CD4-positive, alpha-beta T cell (primary cell): ENCODE results near the gene SENP6. TPM values are rescaled to one million over a fixed set of nuclear protein-coding genes. Genes with fewer than 3 reads are reported as not detected.

ENCODE experiments used
- ATAC-seq: fragments of 200-7000 bp; cut with Tn5 transposase; one replicate; pipeline ENCODE4 v1.10.0; 2022; ENCODE audit warnings: mild to moderate bottlenecking; ENCODE audit not compliant: poor library complexity
- CTCF ChIA-PET: fragments of 350-600 bp; sonication (Branson Sonifier 250); formaldehyde crosslinking; loops from one replicate; lab custom pipeline; 2021; ENCODE audit warnings: antibody characterized with exemption, inconsistent platforms; lab: Charles Lee
- POLR2A ChIA-PET: fragments of 350-600 bp; sonication (Branson Sonifier 250); formaldehyde crosslinking; loops from one replicate; lab custom pipeline; 2021; ENCODE audit warnings: antibody characterized with exemption, inconsistent platforms; lab: Charles Lee
- DNase-seq, 14 experiments: peaks; one replicate each; pipeline ENCODE4 v3.0.0-alpha.2; 2013 to 2020; ENCODE audit warnings: mixed read lengths in 2 of 14
- H3K27ac ChIP-seq, 2 donors: one replicate each; pipeline versions ENCODE4 v1.5.1 to v1.7.0; 2013; ENCODE audit warnings: low read length in 2 of 2, low read depth in 1 of 2, mild to moderate bottlenecking in 1 of 2
- H3K27me3 ChIP-seq, 2 experiments: 1 replicate in 1 of 2; 2 replicates in 1 of 2; pipeline versions ENCODE4 v1.6.1 to v1.7.0; 2013; ENCODE audit warnings: low read length in 2 of 2, control low read depth in 1 of 2, mild to moderate bottlenecking in 1 of 2, moderate library complexity in 1 of 2; ENCODE audit not compliant: insufficient read depth in 2 of 2, control insufficient read depth in 1 of 2
- H3K36me3 ChIP-seq: one replicate; pipeline ENCODE4 v1.6.1; 2013; ENCODE audit warnings: low read length, control low read depth; ENCODE audit not compliant: insufficient read depth
- H3K4me1 ChIP-seq: one replicate; pipeline ENCODE4 v1.6.1; 2013; ENCODE audit warnings: low read length, control low read depth; ENCODE audit not compliant: insufficient read depth
- H3K4me3 ChIP-seq: one replicate; pipeline ENCODE4 v1.5.1; 2013; ENCODE audit warnings: mild to moderate bottlenecking, low read length, moderate library complexity
- H3K9me3 ChIP-seq, 2 experiments: 1 replicate in 1 of 2; 2 replicates in 1 of 2; pipeline versions ENCODE4 v1.6.1 to v1.7.0; 2013; ENCODE audit warnings: low read length in 2 of 2, mild to moderate bottlenecking in 2 of 2, control low read depth in 1 of 2, moderate library complexity in 1 of 2; ENCODE audit not compliant: control insufficient read depth in 1 of 2, insufficient read depth in 1 of 2
- H3K27ac Mint-ChIP-seq: one replicate; pipeline ENCODE4 v1.8.0; 2020; ENCODE audit warnings: mixed read lengths
- H3K27me3 Mint-ChIP-seq: one replicate; pipeline ENCODE4 v1.8.0; 2021; ENCODE audit warnings: mixed read lengths
- H3K36me3 Mint-ChIP-seq: one replicate; pipeline ENCODE4 v1.8.0; 2021; ENCODE audit warnings: low read depth, mixed read lengths
- H3K4me1 Mint-ChIP-seq: one replicate; pipeline ENCODE4 v1.8.0; 2021; ENCODE audit warnings: low read depth, mixed read lengths
- H3K4me3 Mint-ChIP-seq: one replicate; pipeline ENCODE4 v1.8.0; 2020; ENCODE audit warnings: mild to moderate bottlenecking, mixed read lengths
- H3K9me3 Mint-ChIP-seq: one replicate; pipeline ENCODE4 v1.8.0; 2020; ENCODE audit warnings: mixed read lengths
- intact Hi-C, 2 experiments: fragments of 100-400 bp; cut with DNase I in 1 of 2; cut with micrococcal nuclease in 1 of 2; formaldehyde crosslinking; loops; one replicate each; pipeline versions ENCODE4 v1.15.1 to v1.9.0; 2023 to 2025; cut with DNase I, micrococcal nuclease
- total RNA-seq, 174 experiments: library from RNA in 2 of 174; stranded (reverse) in 2 of 174; gene quantifications; one replicate each; pipeline ENCODE4 v1.2.3 and lab custom pipeline; 2021 to 2026
- TF ChIP-seq, protein P1 (sequence below): fragments of 200-600 bp; IDR thresholded peaks from one replicate; pipeline ENCODE4 v1.8.0; 2022; ENCODE audit warnings: antibody characterized with exemption, mild to moderate bottlenecking

SENP6 gene
- total RNA-seq, 2 experiments from 2014 or later, result 82.0 to 94.8 TPM

DNA sequence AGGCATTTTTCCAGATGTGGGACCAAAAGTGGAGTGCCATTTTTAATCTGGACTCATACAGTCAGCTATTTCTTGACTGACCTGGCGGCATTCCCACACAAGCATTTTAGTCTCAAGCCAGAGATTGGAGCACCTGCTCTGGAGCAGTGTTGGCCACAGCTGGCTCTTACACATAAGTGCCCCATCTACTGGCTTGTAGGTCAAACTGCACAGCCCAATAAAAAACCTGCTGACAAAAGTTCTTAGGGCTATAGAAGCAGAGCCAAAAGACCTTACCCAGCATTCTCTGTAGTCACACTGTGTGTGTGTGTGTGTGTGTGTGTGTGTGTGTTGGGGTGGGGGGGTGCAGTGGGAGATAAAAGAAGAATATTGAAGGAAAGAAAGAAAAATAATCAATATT, 38.6 kb upstream of the SENP6 start:
- ChIA-PET CTCF (no interaction called here), POLR2A (no interaction called here)
- DNase-seq (peak in 3 of 14 experiments; percentile 18 to 38 (median 23)), ATAC-seq (no peak)
- TF ChIP-seq, protein P1, sequence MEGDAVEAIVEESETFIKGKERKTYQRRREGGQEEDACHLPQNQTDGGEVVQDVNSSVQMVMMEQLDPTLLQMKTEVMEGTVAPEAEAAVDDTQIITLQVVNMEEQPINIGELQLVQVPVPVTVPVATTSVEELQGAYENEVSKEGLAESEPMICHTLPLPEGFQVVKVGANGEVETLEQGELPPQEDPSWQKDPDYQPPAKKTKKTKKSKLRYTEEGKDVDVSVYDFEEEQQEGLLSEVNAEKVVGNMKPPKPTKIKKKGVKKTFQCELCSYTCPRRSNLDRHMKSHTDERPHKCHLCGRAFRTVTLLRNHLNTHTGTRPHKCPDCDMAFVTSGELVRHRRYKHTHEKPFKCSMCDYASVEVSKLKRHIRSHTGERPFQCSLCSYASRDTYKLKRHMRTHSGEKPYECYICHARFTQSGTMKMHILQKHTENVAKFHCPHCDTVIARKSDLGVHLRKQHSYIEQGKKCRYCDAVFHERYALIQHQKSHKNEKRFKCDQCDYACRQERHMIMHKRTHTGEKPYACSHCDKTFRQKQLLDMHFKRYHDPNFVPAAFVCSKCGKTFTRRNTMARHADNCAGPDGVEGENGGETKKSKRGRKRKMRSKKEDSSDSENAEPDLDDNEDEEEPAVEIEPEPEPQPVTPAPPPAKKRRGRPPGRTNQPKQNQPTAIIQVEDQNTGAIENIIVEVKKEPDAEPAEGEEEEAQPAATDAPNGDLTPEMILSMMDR, result no peak
- Histone ChIP-seq H3K4me1 (no peaks in the 10 kb centered on the region), H3K4me3 (no peak overlapping the region), H3K9me3 (peaks cover 8 to 10% of the 10 kb centered on the region in 2 experiments), H3K27me3 (peaks cover 7 to 18% of the 10 kb centered on the region in 2 experiments), H3K27ac (no peak overlapping the region), H3K36me3 (no peaks in the 10 kb centered on the region)
- Mint-ChIP-seq H3K9me3 (peaks cover 14% of the 10 kb centered on the region), H3K27ac (no peak overlapping the region), H3K36me3 (no peaks in the 10 kb centered on the region), H3K27me3 (peaks cover 59% of the 10 kb centered on the region), H3K4me3 (no peak overlapping the region), H3K4me1 (no peaks in the 10 kb centered on the region)
- intact Hi-C loops, result no loop called here

DNA sequence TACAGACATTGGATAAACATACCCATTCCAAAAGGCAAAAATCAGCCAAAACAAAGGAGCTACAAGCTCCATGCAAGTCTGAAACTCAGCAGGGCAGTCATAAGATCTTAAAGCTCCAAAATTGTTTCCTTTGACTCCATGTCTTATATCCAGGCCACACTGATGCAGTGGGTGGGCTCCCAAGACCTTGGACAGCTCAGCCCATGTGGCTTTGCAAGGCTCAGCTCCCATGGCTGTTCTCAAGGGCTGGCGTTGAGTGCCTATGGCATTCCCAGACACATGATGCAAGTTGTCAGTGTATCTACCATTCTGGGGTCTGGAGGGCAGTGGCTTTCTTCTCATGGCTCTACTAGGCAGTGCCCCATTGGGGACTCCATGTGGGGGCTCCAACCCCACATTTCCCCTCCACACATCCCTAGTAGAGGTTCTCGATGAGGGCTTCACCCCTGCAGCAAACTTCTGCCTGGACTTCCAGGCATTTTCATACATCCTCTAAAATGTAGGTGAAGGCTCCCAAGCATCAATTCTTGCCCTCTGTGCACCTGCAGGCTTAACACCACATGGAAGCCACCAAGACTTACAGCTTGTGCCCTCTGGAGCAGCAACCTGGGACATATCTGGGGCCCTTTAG, 35.4 kb upstream of the SENP6 start:
- H3K36me3 Mint-ChIP-seq, result no peaks in the 10 kb centered on the region
- no peaks in the 10 kb centered on the region for H3K4me1 Mint-ChIP-seq
- H3K4me3 ChIP-seq, result no peak overlapping the region
- ChIA-PET CTCF (interaction anchor here (1.0 kb wide), 1 partner anchor 9 kb away, joined by 4 read pairs; no protein-coding TSS in a partner anchor), POLR2A (no interaction called here)
- ATAC-seq, result no peak
- peaks cover 13% of the 10 kb centered on the region for H3K9me3 Mint-ChIP-seq
- H3K27ac ChIP-seq, result no peak overlapping the region
- H3K4me1 ChIP-seq, result no peaks in the 10 kb centered on the region
- intact Hi-C loops, result no loop called here
- H3K4me3 Mint-ChIP-seq, result no peak overlapping the region
- H3K27me3 ChIP-seq, result peaks cover 7 to 18% of the 10 kb centered on the region in 2 experiments
- peaks cover 49% of the 10 kb centered on the region for H3K27me3 Mint-ChIP-seq
- H3K9me3 ChIP-seq, result peaks cover 8 to 14% of the 10 kb centered on the region in 2 experiments
- no peak for DNase-seq
- H3K27ac Mint-ChIP-seq, result no peak overlapping the region
- TF ChIP-seq, protein P1, result no peak
- H3K36me3 ChIP-seq, result no peaks in the 10 kb centered on the region

GRCh38 chr6:75568100-75568499, 33.6 kb upstream of the SENP6 start:
- CTCF ChIA-PET, result no interaction called here
- TF ChIP-seq, protein P1, result no peak
- H3K4me1 ChIP-seq, result no peaks in the 10 kb centered on the region
- H3K9me3 ChIP-seq, result peaks cover 8 to 14% of the 10 kb centered on the region in 2 experiments
- no peak for DNase-seq
- Mint-ChIP-seq H3K4me3 (no peak overlapping the region), H3K27ac (no peak overlapping the region), H3K9me3 (peaks cover 11% of the 10 kb centered on the region), H3K36me3 (no peaks in the 10 kb centered on the region), H3K27me3 (peaks cover 35% of the 10 kb centered on the region), H3K4me1 (no peaks in the 10 kb centered on the region)
- no peak overlapping the region for H3K4me3 ChIP-seq
- no peak for ATAC-seq
- intact Hi-C loops, result no loop called here
- POLR2A ChIA-PET, result interaction anchor here (0.6 kb wide), 1 partner anchor 141 kb away, joined by 3 read pairs; no protein-coding TSS in a partner anchor
- no peak overlapping the region for H3K27ac ChIP-seq
- peaks cover 4 to 8% of the 10 kb centered on the region in 2 experiments for H3K27me3 ChIP-seq
- no peaks in the 10 kb centered on the region for H3K36me3 ChIP-seq
